Panc1 (cell line): ENCODE results near the gene STEAP1B. TPM values are rescaled to one million over a fixed set of nuclear protein-coding genes. Genes with fewer than 3 reads are reported as not detected.

Experiments
- ATAC-seq: fragments of 200-7000 bp; cut with Tn5 transposase; 2 replicates; pipeline ENCODE4 v1.9.1; 2020; ENCODE audit warnings: mild to moderate bottlenecking, moderate library complexity
- BruUV-seq: library from RNA; stranded (reverse); fragments of 400-500 nt; replicated peaks from 2 replicates; lab custom pipeline; 2021; lab: Mats Ljungman, UMichigan
- CTCF ChIA-PET: fragments of 300-600 bp; sonication (Branson Sonifier 250); formaldehyde crosslinking; loops from one replicate; lab custom pipeline; 2022; ENCODE audit warnings: antibody characterized with exemption; lab: Charles Lee
- POLR2A ChIA-PET: fragments of 300-600 bp; sonication (Branson Sonifier 250); formaldehyde crosslinking; loops from one replicate; lab custom pipeline; 2022; ENCODE audit warnings: antibody characterized with exemption; lab: Charles Lee
- DNase-seq: peaks from one replicate; pipeline ENCODE4 v3.0.0-alpha.2; 2010; ENCODE audit warnings: low read depth, low spot score
- H3K27ac ChIP-seq: 2 replicates; pipeline ENCODE4 v1.5.1; 2011; ENCODE audit warnings: mild to moderate bottlenecking, low read length, inconsistent platforms
- H3K27me3 ChIP-seq: fragments of 200-500 bp; sonication (Bioruptor generic); 2 replicates; pipeline ENCODE4 v1.6.0; 2014; ENCODE audit warnings: low read length, inconsistent platforms; ENCODE audit not compliant: control insufficient read depth, insufficient read depth
- H3K36me3 ChIP-seq: fragments of 200-500 bp; sonication (Bioruptor generic); 2 replicates; pipeline ENCODE4 v1.5.1; 2014; ENCODE audit warnings: inconsistent platforms, mild to moderate bottlenecking, low read length, moderate library complexity; ENCODE audit not compliant: control insufficient read depth, insufficient read depth
- H3K4me1 ChIP-seq: 2 replicates; pipeline ENCODE4 v1.5.1; 2011; ENCODE audit warnings: inconsistent platforms, mild to moderate bottlenecking, low read length, moderate library complexity; ENCODE audit not compliant: control insufficient read depth, insufficient read depth
- H3K4me3 ChIP-seq, 2 experiments: 2 replicates each; pipeline ENCODE4 v1.5.1; 2011 to 2012; ENCODE audit warnings: low read depth in 2 of 2, low read length in 2 of 2, mild to moderate bottlenecking in 2 of 2, inconsistent platforms in 1 of 2, moderate library complexity in 1 of 2
- H3K9me3 ChIP-seq: fragments of 200-500 bp; sonication (Bioruptor generic); 2 replicates; pipeline ENCODE4 v1.5.1; 2014; ENCODE audit warnings: low read depth, mild to moderate bottlenecking, inconsistent platforms, low read length, moderate library complexity; ENCODE audit not compliant: control insufficient read depth, insufficient read depth
- POLR2AphosphoS5 ChIP-seq: IDR thresholded peaks from 2 replicates; pipeline ENCODE4 v1.6.1; 2012; ENCODE audit warnings: mild to moderate bottlenecking, low read depth, low read length, moderate library complexity
- SIN3A ChIP-seq: IDR thresholded peaks from 2 replicates; pipeline ENCODE4 v1.6.1; 2012; ENCODE audit warnings: low read depth, mild to moderate bottlenecking, low read length, moderate library complexity, borderline replicate concordance; ENCODE audit not compliant: insufficient read depth
- TCF7L2 ChIP-seq: IDR thresholded peaks from 2 replicates; pipeline ENCODE4 v1.6.1; 2011; ENCODE audit warnings: mild to moderate bottlenecking, low read depth, low read length, inconsistent platforms
- in situ Hi-C: cut with HindIII; loops from 2 replicates; pipeline ENCODE4 v1.10.0; 2016; ENCODE audit warnings: low sequenced_read_pairs, low pct_unique_long_range_greater_than_20kb
- intact Hi-C: fragments of 100-400 bp; cut with micrococcal nuclease; formaldehyde crosslinking; loops from one replicate; pipeline ENCODE4 v1.10.0; 2022; ENCODE audit not compliant: unreplicated experiment
- total RNA-seq: library from RNA; stranded (reverse); gene quantifications from one replicate; pipeline ENCODE4 v1.2.1, GENCODE V29; 2021; ENCODE audit not compliant: unreplicated experiment
- TF ChIP-seq, protein P1 (sequence below): fragments of 450-650 bp; IDR thresholded peaks from 2 replicates; pipeline ENCODE4 v1.5.1; 2017; ENCODE audit warnings: mild to moderate bottlenecking
- TF ChIP-seq, protein P2 (sequence below), 2 experiments: IDR thresholded peaks; 2 replicates each; pipeline ENCODE4 v1.6.1; 2011 to 2012; ENCODE audit warnings: low read depth in 2 of 2, control low read depth in 1 of 2, low read length in 1 of 2, mild to moderate bottlenecking in 1 of 2, moderate library complexity in 1 of 2; ENCODE audit not compliant: insufficient read depth in 1 of 2

STEAP1B gene
- total RNA-seq, 1 experiment from 2014 or later: 3.3 TPM

DNA sequence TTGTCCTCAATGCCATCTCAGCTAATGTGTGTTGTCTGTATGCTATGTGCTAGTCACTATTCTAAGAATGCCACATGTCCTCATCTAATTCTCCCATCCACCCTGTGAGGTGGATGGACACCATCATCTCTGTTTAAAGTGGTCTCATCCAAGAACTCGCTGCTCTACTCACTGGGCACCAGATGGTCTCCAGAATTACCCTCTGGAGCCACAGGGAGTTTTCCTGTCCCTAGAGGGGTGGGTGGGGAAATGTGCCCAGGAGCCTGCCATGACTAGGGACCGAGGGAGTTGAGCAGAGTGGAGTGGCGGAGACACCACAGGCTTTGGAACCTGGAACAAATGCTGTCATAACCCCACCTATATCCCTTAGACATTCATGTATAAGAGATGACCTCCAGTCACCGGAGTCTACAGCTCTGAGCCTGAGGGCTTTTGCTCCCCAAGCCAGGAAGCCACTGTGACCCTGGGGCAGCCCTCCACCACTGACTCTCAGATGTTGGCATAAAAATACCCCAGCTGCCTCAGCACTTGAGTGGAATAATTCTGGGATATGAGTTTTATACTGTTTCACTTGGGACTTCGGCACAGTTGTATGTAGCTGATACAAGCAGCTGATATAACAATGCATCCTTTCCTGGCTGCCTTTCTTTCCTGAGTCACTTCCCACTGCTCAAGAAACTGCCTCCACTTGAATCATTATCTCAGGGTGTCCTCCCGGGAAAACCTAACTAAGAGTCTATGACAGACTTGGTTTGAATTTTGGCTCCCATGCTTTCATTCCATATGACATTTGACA is 81.5 kb downstream of the STEAP1B start:
- H3K4me1 ChIP-seq: no peaks in the 10 kb centered on the region
- H3K27ac ChIP-seq: no peak overlapping the region
- no peak overlapping the region for H3K4me3 ChIP-seq
- H3K9me3 ChIP-seq: no peaks in the 10 kb centered on the region
- DNase-seq (no peak), ATAC-seq (no peak)
- ChIA-PET POLR2A (no interaction called here), CTCF (no interaction called here)
- in situ Hi-C loops: no loop called here
- no peaks in the 10 kb centered on the region for H3K27me3 ChIP-seq
- no TSS peak for BruUV-seq
- TF ChIP-seq POLR2AphosphoS5 (no peak), TCF7L2 (no peak), SIN3A (no peak)
- TF ChIP-seq, protein P1, sequence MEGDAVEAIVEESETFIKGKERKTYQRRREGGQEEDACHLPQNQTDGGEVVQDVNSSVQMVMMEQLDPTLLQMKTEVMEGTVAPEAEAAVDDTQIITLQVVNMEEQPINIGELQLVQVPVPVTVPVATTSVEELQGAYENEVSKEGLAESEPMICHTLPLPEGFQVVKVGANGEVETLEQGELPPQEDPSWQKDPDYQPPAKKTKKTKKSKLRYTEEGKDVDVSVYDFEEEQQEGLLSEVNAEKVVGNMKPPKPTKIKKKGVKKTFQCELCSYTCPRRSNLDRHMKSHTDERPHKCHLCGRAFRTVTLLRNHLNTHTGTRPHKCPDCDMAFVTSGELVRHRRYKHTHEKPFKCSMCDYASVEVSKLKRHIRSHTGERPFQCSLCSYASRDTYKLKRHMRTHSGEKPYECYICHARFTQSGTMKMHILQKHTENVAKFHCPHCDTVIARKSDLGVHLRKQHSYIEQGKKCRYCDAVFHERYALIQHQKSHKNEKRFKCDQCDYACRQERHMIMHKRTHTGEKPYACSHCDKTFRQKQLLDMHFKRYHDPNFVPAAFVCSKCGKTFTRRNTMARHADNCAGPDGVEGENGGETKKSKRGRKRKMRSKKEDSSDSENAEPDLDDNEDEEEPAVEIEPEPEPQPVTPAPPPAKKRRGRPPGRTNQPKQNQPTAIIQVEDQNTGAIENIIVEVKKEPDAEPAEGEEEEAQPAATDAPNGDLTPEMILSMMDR: no peak
- TF ChIP-seq, protein P2, sequence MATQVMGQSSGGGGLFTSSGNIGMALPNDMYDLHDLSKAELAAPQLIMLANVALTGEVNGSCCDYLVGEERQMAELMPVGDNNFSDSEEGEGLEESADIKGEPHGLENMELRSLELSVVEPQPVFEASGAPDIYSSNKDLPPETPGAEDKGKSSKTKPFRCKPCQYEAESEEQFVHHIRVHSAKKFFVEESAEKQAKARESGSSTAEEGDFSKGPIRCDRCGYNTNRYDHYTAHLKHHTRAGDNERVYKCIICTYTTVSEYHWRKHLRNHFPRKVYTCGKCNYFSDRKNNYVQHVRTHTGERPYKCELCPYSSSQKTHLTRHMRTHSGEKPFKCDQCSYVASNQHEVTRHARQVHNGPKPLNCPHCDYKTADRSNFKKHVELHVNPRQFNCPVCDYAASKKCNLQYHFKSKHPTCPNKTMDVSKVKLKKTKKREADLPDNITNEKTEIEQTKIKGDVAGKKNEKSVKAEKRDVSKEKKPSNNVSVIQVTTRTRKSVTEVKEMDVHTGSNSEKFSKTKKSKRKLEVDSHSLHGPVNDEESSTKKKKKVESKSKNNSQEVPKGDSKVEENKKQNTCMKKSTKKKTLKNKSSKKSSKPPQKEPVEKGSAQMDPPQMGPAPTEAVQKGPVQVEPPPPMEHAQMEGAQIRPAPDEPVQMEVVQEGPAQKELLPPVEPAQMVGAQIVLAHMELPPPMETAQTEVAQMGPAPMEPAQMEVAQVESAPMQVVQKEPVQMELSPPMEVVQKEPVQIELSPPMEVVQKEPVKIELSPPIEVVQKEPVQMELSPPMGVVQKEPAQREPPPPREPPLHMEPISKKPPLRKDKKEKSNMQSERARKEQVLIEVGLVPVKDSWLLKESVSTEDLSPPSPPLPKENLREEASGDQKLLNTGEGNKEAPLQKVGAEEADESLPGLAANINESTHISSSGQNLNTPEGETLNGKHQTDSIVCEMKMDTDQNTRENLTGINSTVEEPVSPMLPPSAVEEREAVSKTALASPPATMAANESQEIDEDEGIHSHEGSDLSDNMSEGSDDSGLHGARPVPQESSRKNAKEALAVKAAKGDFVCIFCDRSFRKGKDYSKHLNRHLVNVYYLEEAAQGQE (IDR thresholded peaks at IDR 0.05; ENCODE audit: insufficient read depth in 1 of 2, low read depth in 2 of 2, low read length in 1 of 2): no peak
- intact Hi-C loops: no loop called here
- no peaks in the 10 kb centered on the region for H3K36me3 ChIP-seq

DNA sequence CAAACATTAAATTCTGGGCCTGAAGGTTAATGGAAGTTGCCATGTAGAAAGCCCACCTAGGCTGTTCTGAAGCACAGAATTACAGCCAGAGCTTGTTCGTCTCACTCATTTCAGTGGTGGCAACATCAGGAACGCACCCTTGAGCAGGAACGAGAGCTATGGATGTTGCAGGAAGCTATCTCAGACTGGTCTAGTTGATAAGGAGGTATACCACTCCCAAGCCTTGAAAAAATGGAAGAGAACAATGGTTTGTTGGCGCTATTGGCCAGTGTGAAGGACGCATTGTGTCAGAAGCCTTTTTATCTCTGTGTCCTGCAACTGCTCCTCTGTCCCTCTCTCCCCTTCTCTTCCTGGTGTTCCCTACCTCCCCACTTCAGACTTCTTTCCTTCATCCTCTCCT is 82.1 kb downstream of the STEAP1B start:
- ChIA-PET CTCF (no interaction called here), POLR2A (no interaction called here)
- no peak for DNase-seq
- Histone ChIP-seq H3K36me3 (no peaks in the 10 kb centered on the region), H3K27me3 (no peaks in the 10 kb centered on the region), H3K4me1 (no peaks in the 10 kb centered on the region), H3K9me3 (no peaks in the 10 kb centered on the region), H3K4me3 (no peak overlapping the region), H3K27ac (no peak overlapping the region)
- in situ Hi-C loops (no loop called here), intact Hi-C loops (no loop called here)
- no peak for TF ChIP-seq TCF7L2
- TF ChIP-seq, protein P1: no peak
- TF ChIP-seq SIN3A: no peak
- TF ChIP-seq, protein P2 (IDR thresholded peaks at IDR 0.05; ENCODE audit: insufficient read depth in 1 of 2, low read depth in 2 of 2, low read length in 1 of 2): no peak
- ATAC-seq: no peak
- no TSS peak for BruUV-seq
